Measurements from ENCODE around the gene RTN1.

The RTN1 gene

GRCh38 chr14:59622631-59623030 lies 247.9 kb downstream of the RTN1 start:
- no peak for DNase-seq

DNA sequence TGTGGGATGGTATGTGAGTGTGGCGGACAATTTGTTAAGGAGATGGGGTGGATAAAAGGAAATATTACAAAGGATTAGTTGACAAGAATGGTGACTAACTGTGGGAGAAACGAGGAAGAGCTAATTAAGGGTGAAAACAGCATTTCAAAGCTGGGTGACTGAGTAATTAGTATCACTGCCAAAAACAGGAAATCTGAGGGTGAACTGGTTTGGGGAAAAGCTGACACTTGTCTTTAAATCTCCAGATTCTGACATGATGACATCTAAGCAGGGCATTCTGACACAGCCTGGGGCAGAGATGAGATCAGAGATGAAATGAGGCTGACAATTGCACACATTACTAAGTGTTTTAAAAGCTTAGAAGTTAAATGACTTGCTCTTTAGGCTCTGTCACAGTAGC lies 251.5 kb downstream of the RTN1 start:
- DNase-seq = no peak

DNA sequence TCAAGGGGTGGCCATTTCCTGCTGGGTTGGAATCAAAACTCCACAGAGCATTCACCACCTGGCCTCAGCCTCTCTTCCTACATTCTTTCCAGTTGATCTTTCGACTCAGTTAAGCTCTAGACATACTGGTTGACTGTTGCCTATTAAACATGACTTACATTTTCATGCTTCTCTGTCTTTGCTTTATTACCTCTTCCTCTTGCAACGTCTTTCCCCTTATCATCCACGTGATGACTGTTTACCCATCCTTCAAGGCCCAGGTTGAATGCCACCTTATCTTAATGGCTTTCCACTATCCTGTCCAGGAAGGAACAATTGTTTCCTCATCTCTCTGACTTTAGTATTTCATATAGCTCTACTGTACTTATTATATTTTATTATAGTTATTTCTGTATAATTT lies 269.5 kb downstream of the RTN1 start:
- no peak for DNase-seq

- no peak for DNase-seq
Measured at GRCh38 chr14:59600211-59600945, 270.2 kb downstream of the RTN1 start.

- DNase-seq = no peak
Measured at GRCh38 chr14:59595071-59595470, 275.5 kb downstream of the RTN1 start.

DNA sequence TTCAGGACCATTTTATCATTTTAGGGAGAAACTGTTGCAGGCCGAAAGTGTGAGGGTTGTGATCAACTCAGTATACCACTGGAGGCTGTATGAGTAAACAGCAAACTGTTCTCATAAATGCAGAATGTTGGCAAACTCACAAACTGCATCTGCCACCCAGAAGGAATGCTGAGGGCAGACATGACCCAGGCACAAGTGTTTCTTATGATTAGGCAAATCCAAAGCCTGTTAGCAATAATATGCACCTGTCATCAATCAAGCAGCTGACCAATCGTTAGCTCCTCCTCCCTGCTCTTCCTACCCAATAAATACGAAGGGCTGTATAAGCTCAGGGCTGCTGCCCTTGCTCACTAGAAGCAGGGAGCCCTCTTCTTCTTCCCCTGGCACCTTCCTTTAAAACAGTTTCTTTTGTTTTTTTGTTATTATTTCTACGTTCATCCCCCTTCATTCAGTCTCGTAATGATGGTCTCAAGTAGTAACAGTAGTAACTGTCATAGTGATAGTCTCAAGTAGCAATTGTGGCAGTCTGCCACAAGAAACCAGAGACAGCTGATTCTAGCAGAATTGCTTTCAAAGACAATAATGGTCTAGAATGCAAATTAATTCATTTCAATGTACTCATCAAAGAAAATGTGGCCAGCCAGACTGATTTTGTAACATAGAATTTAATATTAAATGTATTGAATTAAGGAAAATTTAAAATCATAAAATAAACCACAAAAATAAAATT lies 278.8 kb downstream of the RTN1 start:
- no peak for DNase-seq

- DNase-seq = no peak
Measured at GRCh38 chr14:59588101-59588500, 282.5 kb downstream of the RTN1 start.

GRCh38 chr14:59585891-59586554 lies 284.6 kb downstream of the RTN1 start:
- no peak for DNase-seq

- DNase-seq = no peak
Measured at GRCh38 chr14:59583755-59584154, 286.8 kb downstream of the RTN1 start.

DNA sequence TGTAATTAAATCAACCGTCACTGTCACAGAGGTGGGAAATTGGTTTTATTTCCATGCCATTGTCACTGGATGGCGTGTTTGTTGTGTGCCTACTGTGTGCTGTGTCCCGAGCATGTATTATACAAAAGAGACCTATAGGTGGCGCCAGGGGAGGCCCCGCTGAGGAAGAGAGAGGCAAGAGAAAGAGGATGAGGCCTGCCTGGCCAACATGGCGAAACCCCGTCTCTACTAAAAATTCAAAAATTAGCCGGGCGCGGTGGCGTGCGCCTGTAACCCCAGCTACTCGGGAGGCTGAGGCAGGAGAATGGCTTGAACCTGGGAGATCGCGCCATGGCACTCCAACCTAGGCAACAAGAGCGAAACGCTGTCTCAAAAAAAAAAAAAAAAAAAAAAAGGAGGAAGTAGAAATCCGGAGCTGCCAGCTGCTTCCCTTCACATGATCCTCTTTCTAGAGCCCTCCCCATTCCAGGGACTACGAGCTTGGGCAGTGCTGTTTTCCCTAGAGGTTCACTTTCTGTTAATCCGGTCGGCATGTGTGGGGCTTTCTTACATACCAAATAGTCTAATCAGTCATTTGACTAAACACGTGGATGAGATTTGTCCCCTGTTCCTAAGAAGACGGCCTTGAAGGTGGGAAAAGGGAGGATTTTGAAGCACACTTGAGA lies 287.6 kb downstream of the RTN1 start:
- DNase-seq = no peak

DNA sequence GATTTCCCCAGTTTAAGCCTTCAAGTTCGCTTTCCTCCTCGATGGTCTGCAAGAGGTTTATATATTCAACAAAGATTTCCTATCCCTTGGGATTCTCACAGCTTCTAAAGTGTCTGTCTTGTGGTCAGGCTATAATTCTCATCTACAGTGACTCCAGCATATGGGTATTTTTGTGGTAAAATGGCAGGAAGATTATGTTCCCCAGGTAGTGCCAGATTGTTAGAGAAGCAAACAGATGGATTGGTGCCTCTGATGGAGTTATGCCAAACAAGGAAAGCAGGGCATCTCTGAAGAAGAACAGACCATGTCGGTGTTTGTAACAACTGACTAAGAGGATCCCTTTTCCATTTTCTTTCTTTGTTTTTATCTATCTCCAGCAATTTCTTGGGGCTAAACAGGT lies 288.4 kb downstream of the RTN1 start:
- DNase-seq = no peak

- no peak for DNase-seq
Measured at GRCh38 chr14:59580911-59581310, 289.7 kb downstream of the RTN1 start.

DNA sequence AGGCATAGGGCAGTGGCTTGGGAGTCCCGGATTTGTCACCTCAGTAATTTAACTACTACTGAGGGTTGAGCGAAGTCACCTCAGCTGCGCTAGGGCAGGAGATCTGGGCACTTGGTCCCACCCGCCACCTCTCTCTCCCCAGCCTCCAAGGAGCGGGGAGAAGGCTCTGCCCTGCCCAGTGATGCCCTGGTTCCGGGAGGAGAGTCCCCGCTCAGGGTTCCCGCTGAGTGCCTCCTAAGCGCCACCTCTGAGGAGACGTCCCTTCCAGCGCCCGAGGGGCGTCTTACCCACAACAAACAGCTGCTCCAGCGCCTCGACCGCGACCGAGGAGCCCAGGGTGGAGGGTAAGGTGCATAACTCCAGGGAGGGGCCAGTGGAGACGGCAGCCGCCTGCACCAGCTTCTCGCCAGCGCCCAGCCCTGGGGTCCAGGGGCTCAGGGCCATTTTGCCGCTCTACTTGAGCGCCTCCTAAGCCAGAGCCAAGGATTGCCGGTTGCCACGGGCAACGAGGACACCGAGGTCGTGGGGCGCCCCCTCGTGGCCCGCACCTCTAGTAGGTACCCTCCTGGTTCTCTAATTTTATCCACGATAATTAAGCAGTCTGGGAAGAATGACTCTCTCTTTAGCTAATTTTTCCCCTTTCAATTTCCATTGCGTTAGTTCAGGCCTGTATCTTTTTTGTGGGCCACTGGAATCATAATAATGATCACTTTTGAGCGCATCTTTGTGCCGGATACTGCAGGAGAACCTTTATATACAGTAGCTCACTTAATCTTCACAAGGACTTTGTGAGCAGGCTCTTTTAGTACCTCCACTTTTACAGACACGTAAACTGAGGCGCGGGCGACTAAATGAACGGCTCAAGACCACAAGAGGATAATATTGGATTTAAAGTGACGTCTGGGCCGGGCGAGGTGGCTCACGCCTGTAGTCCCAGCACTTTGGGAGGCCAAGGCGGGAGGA lies 294.0 kb downstream of the RTN1 start, which contains the start of gene CCDC175:
TSS of gene CCDC175 (minus strand) at position 481 of the 963 bp plus-strand sequence. CDS start at position 444, 37 bp downstream.
- peak; percentile 95 for DNase-seq

GRCh38 chr14:59570122-59570521 lies 300.5 kb downstream of the RTN1 start:
- DNase-seq = no peak

GRCh38 chr14:59566725-59567124 lies 303.9 kb downstream of the RTN1 start:
- no peak for DNase-seq

- no peak for DNase-seq
Measured at GRCh38 chr14:59566296-59566695, 304.3 kb downstream of the RTN1 start.

GRCh38 chr14:59565087-59565486 lies 305.5 kb downstream of the RTN1 start:
- DNase-seq = no peak

DNA sequence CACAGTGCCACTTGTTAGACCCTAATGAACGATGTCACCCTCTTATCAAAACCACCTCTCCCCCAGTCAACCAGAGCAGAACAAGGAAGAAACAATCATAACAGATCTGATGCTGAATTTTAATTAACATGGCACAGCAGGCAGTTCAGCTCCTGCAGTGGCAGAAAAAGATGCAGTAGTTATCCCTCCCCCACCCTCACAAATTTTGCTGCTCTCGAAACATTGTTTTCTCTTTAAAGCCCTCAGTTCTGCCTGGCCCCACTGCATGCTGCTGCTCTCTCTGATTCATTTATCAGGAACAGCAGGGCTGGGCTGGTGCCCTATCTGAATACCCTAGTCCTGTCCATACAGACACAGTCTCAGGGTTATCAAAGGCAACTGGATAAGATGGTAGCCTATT lies 306.2 kb downstream of the RTN1 start:
- peak; percentile 41 for DNase-seq

GRCh38 chr14:59547310-59547709 lies 323.3 kb downstream of the RTN1 start:
- no peak for DNase-seq

Data from DMS79 (cell line).